H1 (cell line): Measurements from ENCODE around the gene SPSB2. TPM values are rescaled to one million over a fixed set of nuclear protein-coding genes. Genes with fewer than 3 reads are reported as not detected.

Experiments
- CTCF ChIA-PET: fragments of 300-600 bp; sonication (Branson Sonifier 250); formaldehyde crosslinking; loops from one replicate; lab custom pipeline; 2021; ENCODE audit not compliant: partially characterized antibody; lab: Charles Lee
- POLR2A ChIA-PET: fragments of 300-600 bp; sonication (Branson Sonifier 250); formaldehyde crosslinking; loops from one replicate; lab custom pipeline; 2021; ENCODE audit warnings: inconsistent platforms; ENCODE audit not compliant: partially characterized antibody; lab: Charles Lee
- DNase-seq, 2 experiments: peaks; one replicate each; pipeline versions ENCODE4 v3.0.0 to v3.0.0-alpha.2; 2010 to 2022; ENCODE audit warnings: low spot score in 2 of 2, low read depth in 1 of 2, mixed read lengths in 1 of 2
- FAIRE-seq: peaks from 2 replicates; lab custom pipeline; 2011; peaks lifted over from hg19 to GRCh38; lab: Jason Lieb, UNC
- H2AFZ ChIP-seq: 2 replicates; pipeline ENCODE4 v1.8.1; 2012; ENCODE audit warnings: low read length, inconsistent platforms
- H2AK5ac ChIP-seq: 2 replicates; pipeline ENCODE4 v1.6.1; 2013; ENCODE audit warnings: low read depth, low read length
- H2BK120ac ChIP-seq: replicated peaks from 2 replicates; pipeline ENCODE3; 2013; ENCODE audit warnings: low read depth, low read length, inconsistent platforms
- H2BK12ac ChIP-seq: 2 replicates; pipeline ENCODE4 v1.6.1; 2013; ENCODE audit warnings: low read depth, low read length
- H2BK15ac ChIP-seq: 2 replicates; pipeline ENCODE4 v1.6.1; 2013; ENCODE audit warnings: low read length
- H2BK20ac ChIP-seq: 2 replicates; pipeline ENCODE4 v1.6.1; 2013; ENCODE audit warnings: low read length
- H2BK5ac ChIP-seq: 2 replicates; pipeline ENCODE4 v1.6.1; 2013; ENCODE audit warnings: low read depth, low read length
- H3K14ac ChIP-seq: 2 replicates; pipeline ENCODE4 v1.6.1; 2013; ENCODE audit warnings: inconsistent platforms; ENCODE audit not compliant: insufficient read length
- H3K18ac ChIP-seq: 2 replicates; pipeline ENCODE4 v1.6.1; 2013; ENCODE audit warnings: low read length; ENCODE audit errors: extremely low read depth
- H3K23ac ChIP-seq: 2 replicates; pipeline ENCODE4 v1.6.1; 2013; ENCODE audit warnings: inconsistent platforms; ENCODE audit not compliant: insufficient read length
- H3K23me2 ChIP-seq: 2 replicates; pipeline ENCODE4 v1.6.1; 2013; ENCODE audit warnings: low read depth, low read length
- H3K27ac ChIP-seq: 2 replicates; pipeline ENCODE4 v1.6.1; 2011; ENCODE audit warnings: low read depth, low read length, inconsistent platforms
- H3K27me3 ChIP-seq, 4 experiments: replicated peaks in 1 of 4; 1 replicate in 1 of 4; 2 replicates in 3 of 4; pipeline versions ENCODE4 v1.6.1 to v1.8.1; 2011 to 2013; ENCODE audit warnings: low read length in 3 of 4, mild to moderate bottlenecking in 3 of 4, inconsistent platforms in 2 of 4, mixed read lengths in 2 of 4, moderate library complexity in 1 of 4; ENCODE audit not compliant: control insufficient read depth in 3 of 4, insufficient read depth in 3 of 4; ENCODE audit errors: extremely low read depth in 1 of 4
- H3K36me3 ChIP-seq, 4 experiments: 2 replicates each; pipeline versions ENCODE4 v1.6.1 to v1.8.1; 2011 to 2013; ENCODE audit warnings: mild to moderate bottlenecking in 4 of 4, low read length in 3 of 4, moderate library complexity in 2 of 4, control low read depth in 1 of 4, inconsistent platforms in 1 of 4; ENCODE audit not compliant: insufficient read depth in 4 of 4, control insufficient read depth in 2 of 4
- H3K4ac ChIP-seq: replicated peaks from 2 replicates; pipeline ENCODE3; 2013; ENCODE audit warnings: low read length, low read depth, mixed read lengths, inconsistent platforms; ENCODE audit not compliant: insufficient read length
- H3K4me1 ChIP-seq, 4 experiments: replicated peaks in 1 of 4; 1 replicate in 1 of 4; 2 replicates in 3 of 4; pipeline versions ENCODE4 v1.6.1 to v1.8.1; 2011 to 2013; ENCODE audit warnings: low read length in 3 of 4, inconsistent platforms in 2 of 4, mixed read lengths in 1 of 4; ENCODE audit not compliant: insufficient read depth in 4 of 4, control insufficient read depth in 3 of 4
- H3K4me2 ChIP-seq, 2 experiments: 2 replicates each; pipeline versions ENCODE4 v1.6.1 to v1.8.1; 2011 to 2013; ENCODE audit warnings: low read depth in 2 of 2, low read length in 2 of 2, control low read depth in 1 of 2, inconsistent platforms in 1 of 2, mild to moderate bottlenecking in 1 of 2; ENCODE audit not compliant: insufficient read depth in 1 of 2
- H3K4me3 ChIP-seq, 4 experiments: fragments of 200-600, 300-600 bp in 1 of 4; sonication (generic), shearing (Covaris generic), sonication (Bioruptor Twin) in 1 of 4; 2 replicates each; pipeline versions ENCODE4 v1.5.1 to v1.8.1; 2011 to 2016; ENCODE audit warnings: low read length in 4 of 4, low read depth in 3 of 4, control low read depth in 2 of 4, inconsistent platforms in 2 of 4, mild to moderate bottlenecking in 2 of 4, mixed read lengths in 1 of 4, moderate library complexity in 1 of 4; ENCODE audit not compliant: insufficient read depth in 2 of 4; ENCODE audit errors: extremely low read depth in 1 of 4
- H3K56ac ChIP-seq: replicated peaks from 2 replicates; pipeline ENCODE3; 2013; ENCODE audit warnings: low read depth, mild to moderate bottlenecking, mixed read lengths, low read length, inconsistent platforms; ENCODE audit not compliant: insufficient read length
- H3K79me1 ChIP-seq: 2 replicates; pipeline ENCODE4 v1.6.1; 2013; ENCODE audit warnings: low read depth, low read length, control low read depth
- H3K79me2 ChIP-seq, 2 experiments: 2 replicates each; pipeline versions ENCODE4 v1.6.1 to v1.8.1; 2012 to 2013; ENCODE audit warnings: low read length in 2 of 2, mild to moderate bottlenecking in 2 of 2, inconsistent platforms in 1 of 2; ENCODE audit not compliant: insufficient read depth in 2 of 2, control insufficient read depth in 1 of 2
- H3K9ac ChIP-seq, 4 experiments: replicated peaks in 1 of 4; 1 replicate in 1 of 4; 2 replicates in 3 of 4; pipeline versions ENCODE4 v1.6.1 to v1.8.1; 2011 to 2013; ENCODE audit warnings: low read depth in 3 of 4, low read length in 3 of 4, control low read depth in 2 of 4, mild to moderate bottlenecking in 2 of 4, moderate library complexity in 2 of 4, inconsistent platforms in 1 of 4; ENCODE audit errors: extremely low read depth in 1 of 4
- H3K9me3 ChIP-seq, 2 experiments: 2 replicates each; pipeline versions ENCODE4 v1.6.1 to v1.8.1; 2012 to 2013; ENCODE audit warnings: mild to moderate bottlenecking in 2 of 2, moderate library complexity in 2 of 2, control low read depth in 1 of 2, inconsistent platforms in 1 of 2, low read depth in 1 of 2, low read length in 1 of 2, mixed read lengths in 1 of 2; ENCODE audit not compliant: insufficient read depth in 2 of 2
- H4K20me1 ChIP-seq, 2 experiments: replicated peaks in 1 of 2; 2 replicates each; pipeline versions ENCODE3 to v1.8.1; 2011 to 2013; ENCODE audit warnings: inconsistent platforms in 2 of 2, low read length in 2 of 2, mild to moderate bottlenecking in 1 of 2; ENCODE audit not compliant: insufficient read depth in 2 of 2, control insufficient read depth in 1 of 2
- H4K5ac ChIP-seq: 2 replicates; pipeline ENCODE4 v1.6.1; 2013; ENCODE audit warnings: low read length, low read depth, mixed read lengths, inconsistent platforms; ENCODE audit not compliant: insufficient read length
- H4K8ac ChIP-seq: 2 replicates; pipeline ENCODE4 v1.8.0; 2013; ENCODE audit warnings: mild to moderate bottlenecking, moderate library complexity, low read length, inconsistent platforms; ENCODE audit not compliant: insufficient read depth; ENCODE audit errors: extremely low read depth
- H4K91ac ChIP-seq: replicated peaks from 2 replicates; pipeline ENCODE3; 2013; ENCODE audit warnings: low read length, mixed read lengths, inconsistent platforms; ENCODE audit not compliant: insufficient read length
- CHD1 ChIP-seq: IDR thresholded peaks from 2 replicates; pipeline ENCODE4 v1.6.1; 2012; ENCODE audit warnings: low read depth, low read length, improper control_type of control experiment
- CREB1 ChIP-seq: IDR thresholded peaks from 2 replicates; pipeline ENCODE4 v1.6.1; 2012; ENCODE audit warnings: inconsistent platforms
- CTCF ChIP-seq, 3 experiments: IDR thresholded peaks; 1 replicate in 2 of 3; 2 replicates in 1 of 3; pipeline versions ENCODE4 v1.5.1 to v1.6.1; 2011; ENCODE audit warnings: low read length in 3 of 3, mild to moderate bottlenecking in 3 of 3, inconsistent platforms in 2 of 3, low read depth in 1 of 3, moderate library complexity in 1 of 3; ENCODE audit not compliant: insufficient read depth in 1 of 3; ENCODE audit errors: control extremely low read depth in 1 of 3
- EZH2 ChIP-seq: fragments of 200-600 bp; sonication (generic); IDR thresholded peaks from 2 replicates; pipeline ENCODE4 v1.7.1; 2012; ENCODE audit warnings: low read depth, mild to moderate bottlenecking, moderate library complexity, low read length, inconsistent platforms; ENCODE audit not compliant: severe bottlenecking
- KDM1A ChIP-seq: fragments of 200-600, 300-600 bp; sonication (generic); IDR thresholded peaks from 2 replicates; pipeline ENCODE4 v1.7.1; 2016; ENCODE audit warnings: mild to moderate bottlenecking, low read length, borderline replicate concordance
- KDM5A ChIP-seq: fragments of 200-600 bp; IDR thresholded peaks from 2 replicates; pipeline ENCODE4 v1.7.1; 2012; ENCODE audit warnings: mild to moderate bottlenecking, low read length, inconsistent platforms, mixed read lengths
- POLR2A ChIP-seq, 2 experiments: IDR thresholded peaks; 1 replicate in 1 of 2; 2 replicates in 1 of 2; pipeline ENCODE4 v1.6.1; 2011; ENCODE audit warnings: low read depth in 2 of 2, low read length in 2 of 2, mild to moderate bottlenecking in 2 of 2; ENCODE audit errors: control extremely low read depth in 1 of 2
- RAD21 ChIP-seq, 2 experiments: IDR thresholded peaks in 1 of 2; conservative IDR thresholded peaks in 1 of 2; 2 replicates each; pipeline ENCODE4 v1.6.1; 2011; ENCODE audit warnings: low read depth in 2 of 2, low read length in 2 of 2, improper control_type of control experiment in 1 of 2, inconsistent platforms in 1 of 2, mild to moderate bottlenecking in 1 of 2, moderate library complexity in 1 of 2
- RNF2 ChIP-seq: fragments of 200-900, 300-1000 bp; sonication (generic); IDR thresholded peaks from 2 replicates; pipeline ENCODE4 v1.7.1; 2016; ENCODE audit warnings: borderline replicate concordance, low read depth, mild to moderate bottlenecking, antibody characterized with exemption, low read length; ENCODE audit not compliant: poor library complexity, severe bottlenecking; ENCODE audit errors: missing control alignments
- TEAD4 ChIP-seq: IDR thresholded peaks from 2 replicates; pipeline ENCODE4 v1.6.1; 2012; ENCODE audit warnings: low read depth, low read length, inconsistent platforms, mixed read lengths
- WGBS, 2 experiments: shearing (Covaris generic) in 1 of 2; methylation state at CpG; one replicate each; pipeline versions ENCODE4 v1.1.6 to v1.1.7; 2013 to 2015; ENCODE audit warnings: low lambda C conversion rate in 2 of 2, mixed read lengths in 2 of 2, inconsistent platforms in 1 of 2, low coverage in 1 of 2, missing lambda C conversion rate in 1 of 2; ENCODE audit not compliant: insufficient replicate concordance in 2 of 2, insufficient coverage in 1 of 2, insufficient read length in 1 of 2; ENCODE audit errors: extremely low coverage in 1 of 2, missing lambda C conversion rate in 1 of 2; 5-methylcytosine and 5-hydroxymethylcytosine counted together
- polyA plus RNA-seq, 7 experiments: library from polyadenylated mRNA; depleted of rRNA in 3 of 7; stranded (reverse) in 5 of 7; unstranded in 2 of 7; fragments of >200 nt in 5 of 7; fragments of 200-250 nt in 2 of 7; gene quantifications; 1 replicate in 5 of 7; 2 replicates in 1 of 7; 4 replicates in 1 of 7; pipeline versions ENCODE4 v1.2.1 to v1.2.3, GENCODE V29; 2011 to 2013; ENCODE audit warnings: missing spikeins in 2 of 7, mixed read lengths in 2 of 7
- total RNA-seq: library from RNA; stranded (reverse); fragmentation: NEBNext Ultra II Directional; extraction: Animal tissue kit (Norgen Biotek cat#: 25700); gene quantifications from 2 replicates; pipeline ENCODE4 v1.2.1, GENCODE V29; 2021

The SPSB2 gene
- total and polyA plus RNA-seq, 2 of the 8 experiments (the other 6 are each of a cell fraction or from before 2014, with no cell fraction given) = 13.0 to 23.2 TPM

DNA sequence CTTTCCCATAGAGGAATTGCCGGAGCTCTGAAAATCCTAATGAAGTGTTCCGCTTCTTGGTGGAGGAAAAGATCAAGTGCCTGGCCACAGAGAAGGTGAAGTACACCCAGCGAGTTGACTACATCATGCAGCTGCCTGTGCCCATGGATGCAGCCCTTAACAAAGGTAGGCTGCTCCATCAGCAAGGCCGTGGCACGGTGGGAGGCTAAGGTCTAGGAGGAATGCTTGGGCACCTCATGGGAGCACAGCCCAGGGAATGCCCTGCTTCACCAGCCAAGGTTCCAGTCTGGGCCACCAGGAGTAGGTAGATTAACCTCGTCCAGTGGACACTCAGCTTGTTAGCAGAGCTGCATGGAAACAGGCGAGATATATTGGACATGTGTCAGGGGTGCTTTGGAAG, 12.2 kb downstream of the SPSB2 start:
- Histone ChIP-seq H3K27ac (no peak overlapping the region), H4K91ac (no peak overlapping the region), H3K23ac (no peak overlapping the region), H3K4me3 (no peak overlapping the region), H3K27me3 (no peaks in the 10 kb centered on the region), H4K20me1 (peaks cover 0 to 2% of the 10 kb centered on the region in 2 experiments), H2BK5ac (no peak overlapping the region), H2AFZ (no peak overlapping the region), H3K56ac (no peak overlapping the region), H2BK12ac (no peak overlapping the region), H2BK15ac (no peak overlapping the region), H4K8ac (no peak overlapping the region), H3K9ac (no peak overlapping the region), H2AK5ac (no peak overlapping the region), H3K79me1 (no peaks in the 10 kb centered on the region; the same call in 1 of the 2 replicates), H3K18ac (no peak overlapping the region), H3K4ac (no peak overlapping the region), H3K9me3 (no peaks in the 10 kb centered on the region), H3K23me2 (no peaks in the 10 kb centered on the region), H2BK20ac (no peak overlapping the region), H3K4me2 (no peak overlapping the region), H2BK120ac (no peak overlapping the region), H3K36me3 (peaks cover 28 to 79% (median 69%) of the 10 kb centered on the region in 4 experiments), H4K5ac (no peak overlapping the region), H3K79me2 (no peaks in the 10 kb centered on the region), H3K4me1 (peaks cover 0 to 6% (median 2%) of the 10 kb centered on the region in 4 experiments; a peak in 4 of 7 replicates), H3K14ac (no peak overlapping the region)
- ChIA-PET CTCF (interaction anchor here (0.6 to 4.5 kb wide), 8 partner anchors 10 to 108 kb away, joined by 3 to 27 read pairs (median 4); partner anchors contain the start of genes GNB3, MLF2 and SPSB2), POLR2A (interaction anchor here (0.7 to 18.9 kb wide), 5 partner anchors 8 to 323 kb away, joined by 3 to 588 read pairs (median 7); partner anchors contain the start of genes C12orf57, CDCA3, GNB3 and RNU7-1)
- 94% methylated on average over 7 of the region's 7 CpGs; no CpG with 5 or more reads in 1 of the 2 experiments for WGBS, 2 experiments
- FAIRE-seq (no peak), DNase-seq (no peak)
- TF ChIP-seq TEAD4 (no peak), KDM1A (no peak), POLR2A (IDR thresholded peaks at IDR 0.05; ENCODE audit: control extremely low read depth in 1 of 2, low read depth in 2 of 2, low read length in 2 of 2) (no peak), RAD21 (IDR thresholded peaks at IDR 0.05 in 1 of 2, conservative IDR thresholded peaks at IDR 0.05 in 1 of 2; ENCODE audit: low read depth in 2 of 2, low read length in 2 of 2) (no peak), RNF2 (no peak), KDM5A (no peak), CREB1 (no peak), CHD1 (no peak), EZH2 (no peak), CTCF (IDR thresholded peaks at IDR 0.05; ENCODE audit: control extremely low read depth in 1 of 3, insufficient read depth in 1 of 3, low read depth in 1 of 3, low read length in 3 of 3) (no peak)
